ENCODE results near the gene KCNQ1. TPM values are rescaled to one million over a fixed set of nuclear protein-coding genes. Genes with fewer than 3 reads are reported as not detected.

The KCNQ1 gene
- total RNA-seq, 2 experiments from 2014 or later = 20.4 to 26.0 TPM

- ATAC-seq = no peak
- Mint-ChIP-seq H3K36me3 (ENCODE audit: low read depth) (peaks cover 6% of the 10 kb centered on the region), H3K4me1 (ENCODE audit: low read depth) (no peaks in the 10 kb centered on the region), H3K9me3 (ENCODE audit: insufficient read depth) (peaks cover 6% of the 10 kb centered on the region), H3K4me3 (no peak overlapping the region), H3K27me3 (ENCODE audit: low read depth) (no peaks in the 10 kb centered on the region), H3K27ac (no peak overlapping the region)
- no peak for DNase-seq
- CTCF ChIA-PET = no interaction called here
- POLR2A ChIA-PET = no interaction called here
Measured at GRCh38 chr11:2590965-2591754, 146.4 kb downstream of the KCNQ1 start.

GRCh38 chr11:2591805-2592204, 147.0 kb downstream of the KCNQ1 start:
- no peak overlapping the region for H3K27ac Mint-ChIP-seq
- no peaks in the 10 kb centered on the region for H3K27me3 Mint-ChIP-seq (ENCODE audit: low read depth)
- DNase-seq (no peak), ATAC-seq (no peak)
- ChIA-PET POLR2A (no interaction called here), CTCF (no interaction called here)
- no peak overlapping the region for H3K4me3 Mint-ChIP-seq
- H3K9me3 Mint-ChIP-seq (ENCODE audit: insufficient read depth) = peaks cover 10% of the 10 kb centered on the region
- H3K36me3 Mint-ChIP-seq (ENCODE audit: low read depth) = peaks cover 6% of the 10 kb centered on the region
- no peaks in the 10 kb centered on the region for H3K4me1 Mint-ChIP-seq (ENCODE audit: low read depth)

GRCh38 chr11:2592559-2593392, 148.0 kb downstream of the KCNQ1 start:
- no peaks in the 10 kb centered on the region for H3K4me1 Mint-ChIP-seq (ENCODE audit: low read depth)
- no peak overlapping the region for H3K27ac Mint-ChIP-seq
- ChIA-PET POLR2A (no interaction called here), CTCF (no interaction called here)
- H3K4me3 Mint-ChIP-seq = no peak overlapping the region
- peaks cover 10% of the 10 kb centered on the region for H3K36me3 Mint-ChIP-seq (ENCODE audit: low read depth)
- peaks cover 14% of the 10 kb centered on the region for H3K9me3 Mint-ChIP-seq (ENCODE audit: insufficient read depth)
- ATAC-seq (no peak), DNase-seq (no peak)
- no peaks in the 10 kb centered on the region for H3K27me3 Mint-ChIP-seq (ENCODE audit: low read depth)

- CTCF ChIA-PET = no interaction called here
- Mint-ChIP-seq H3K9me3 (ENCODE audit: insufficient read depth) (peaks cover 21% of the 10 kb centered on the region), H3K36me3 (ENCODE audit: low read depth) (peaks cover 13% of the 10 kb centered on the region), H3K27ac (no peak overlapping the region), H3K27me3 (ENCODE audit: low read depth) (no peaks in the 10 kb centered on the region), H3K4me3 (no peak overlapping the region), H3K4me1 (ENCODE audit: low read depth) (no peaks in the 10 kb centered on the region)
- DNase-seq (no peak), ATAC-seq (no peak)
- POLR2A ChIA-PET = no interaction called here
Measured at GRCh38 chr11:2593393-2593950, 148.7 kb downstream of the KCNQ1 start.

- H3K27ac Mint-ChIP-seq = no peak overlapping the region
- no peak for ATAC-seq
- H3K36me3 Mint-ChIP-seq (ENCODE audit: low read depth) = peaks cover 13% of the 10 kb centered on the region
Measured at GRCh38 chr11:2594267-2594666, 149.5 kb downstream of the KCNQ1 start.

GRCh38 chr11:2595204-2595603, 150.4 kb downstream of the KCNQ1 start:
- H3K9me3 Mint-ChIP-seq (ENCODE audit: insufficient read depth) = peaks cover 28% of the 10 kb centered on the region
- DNase-seq = no peak
- H3K36me3 Mint-ChIP-seq (ENCODE audit: low read depth) = peaks cover 13% of the 10 kb centered on the region
- ATAC-seq = no peak
- CTCF ChIA-PET = no interaction called here
- H3K27me3 Mint-ChIP-seq (ENCODE audit: low read depth) = no peaks in the 10 kb centered on the region
- H3K4me3 Mint-ChIP-seq = no peak overlapping the region
- no peaks in the 10 kb centered on the region for H3K4me1 Mint-ChIP-seq (ENCODE audit: low read depth)
- H3K27ac Mint-ChIP-seq = no peak overlapping the region
- POLR2A ChIA-PET = no interaction called here

More at GRCh38 chr11:2594267-2594666, 149.5 kb downstream of the KCNQ1 start:
- H3K9me3 Mint-ChIP-seq (ENCODE audit: insufficient read depth) = peaks cover 28% of the 10 kb centered on the region
- no peak for DNase-seq
- CTCF ChIA-PET = no interaction called here
- no peaks in the 10 kb centered on the region for H3K4me1 Mint-ChIP-seq (ENCODE audit: low read depth)
- no peaks in the 10 kb centered on the region for H3K27me3 Mint-ChIP-seq (ENCODE audit: low read depth)
- no peak overlapping the region for H3K4me3 Mint-ChIP-seq
- POLR2A ChIA-PET = no interaction called here

- Mint-ChIP-seq H3K27me3 (ENCODE audit: low read depth) (no peaks in the 10 kb centered on the region), H3K4me3 (no peak overlapping the region), H3K4me1 (ENCODE audit: low read depth) (no peaks in the 10 kb centered on the region), H3K36me3 (ENCODE audit: low read depth) (peaks cover 8% of the 10 kb centered on the region), H3K27ac (no peak overlapping the region), H3K9me3 (ENCODE audit: insufficient read depth) (peaks cover 28% of the 10 kb centered on the region)
- ATAC-seq (no peak), DNase-seq (no peak)
- POLR2A ChIA-PET = no interaction called here
- CTCF ChIA-PET = no interaction called here
Measured at GRCh38 chr11:2599561-2600189, 154.9 kb downstream of the KCNQ1 start.

- peaks cover 6% of the 10 kb centered on the region for H3K36me3 Mint-ChIP-seq (ENCODE audit: low read depth)
- ChIA-PET POLR2A (no interaction called here), CTCF (no interaction called here)
- ATAC-seq (no peak), DNase-seq (no peak)
- H3K9me3 Mint-ChIP-seq (ENCODE audit: insufficient read depth) = no peaks in the 10 kb centered on the region
- H3K27ac Mint-ChIP-seq = no peak overlapping the region
- H3K4me3 Mint-ChIP-seq = no peak overlapping the region
- H3K4me1 Mint-ChIP-seq (ENCODE audit: low read depth) = no peaks in the 10 kb centered on the region
- peaks cover 9% of the 10 kb centered on the region for H3K27me3 Mint-ChIP-seq (ENCODE audit: low read depth)
Measured at GRCh38 chr11:2609345-2609744, 164.5 kb downstream of the KCNQ1 start.

GRCh38 chr11:2612884-2613571, 168.2 kb downstream of the KCNQ1 start:
- no peak overlapping the region for H3K27ac Mint-ChIP-seq
- no peak overlapping the region for H3K4me3 Mint-ChIP-seq
- CTCF ChIA-PET = no interaction called here
- DNase-seq (no peak), ATAC-seq (no peak)
- H3K9me3 Mint-ChIP-seq (ENCODE audit: insufficient read depth) = no peaks in the 10 kb centered on the region
- H3K4me1 Mint-ChIP-seq (ENCODE audit: low read depth) = no peaks in the 10 kb centered on the region
- POLR2A ChIA-PET = no interaction called here
- H3K36me3 Mint-ChIP-seq (ENCODE audit: low read depth) = peaks cover 4% of the 10 kb centered on the region
- peaks cover 11% of the 10 kb centered on the region for H3K27me3 Mint-ChIP-seq (ENCODE audit: low read depth)

- H3K27ac Mint-ChIP-seq = no peak overlapping the region
- H3K27me3 Mint-ChIP-seq (ENCODE audit: low read depth) = no peaks in the 10 kb centered on the region
- no peak for DNase-seq
- POLR2A ChIA-PET = no interaction called here
- H3K9me3 Mint-ChIP-seq (ENCODE audit: insufficient read depth) = no peaks in the 10 kb centered on the region
- H3K4me1 Mint-ChIP-seq (ENCODE audit: low read depth) = peaks cover 9% of the 10 kb centered on the region
- CTCF ChIA-PET = no interaction called here
- ATAC-seq = no peak
- no peak overlapping the region for H3K4me3 Mint-ChIP-seq
- peaks cover 11% of the 10 kb centered on the region for H3K36me3 Mint-ChIP-seq (ENCODE audit: low read depth)
Measured at GRCh38 chr11:2621894-2622293, 177.1 kb downstream of the KCNQ1 start.

- Mint-ChIP-seq H3K27ac (no peak overlapping the region), H3K36me3 (ENCODE audit: low read depth) (peaks cover 13% of the 10 kb centered on the region), H3K27me3 (ENCODE audit: low read depth) (no peaks in the 10 kb centered on the region), H3K4me1 (ENCODE audit: low read depth) (peaks cover 9% of the 10 kb centered on the region), H3K4me3 (no peak overlapping the region), H3K9me3 (ENCODE audit: insufficient read depth) (peaks cover 3% of the 10 kb centered on the region)
- DNase-seq = no peak
- ChIA-PET POLR2A (no interaction called here), CTCF (no interaction called here)
- ATAC-seq = no peak
Measured at GRCh38 chr11:2625183-2625582, 180.4 kb downstream of the KCNQ1 start.
